ENCODE measurements around the gene NTRK3. TPM values are rescaled to one million over a fixed set of nuclear protein-coding genes. Genes with fewer than 3 reads are reported as not detected.

Gene NTRK3
- total and polyA plus RNA-seq, 4 donors = 0.21 to 2.9 (median 0.32) TPM

- H3K27me3 ChIP-seq (ENCODE audit: control insufficient read depth in 4 of 4, insufficient read depth in 4 of 4, low read length in 3 of 4) = no peaks in the 10 kb centered on the region
- H3K9me3 ChIP-seq (ENCODE audit: control insufficient read depth in 4 of 4, low read length in 3 of 4) = no peaks in the 10 kb centered on the region
- TF ChIP-seq, protein P1, sequence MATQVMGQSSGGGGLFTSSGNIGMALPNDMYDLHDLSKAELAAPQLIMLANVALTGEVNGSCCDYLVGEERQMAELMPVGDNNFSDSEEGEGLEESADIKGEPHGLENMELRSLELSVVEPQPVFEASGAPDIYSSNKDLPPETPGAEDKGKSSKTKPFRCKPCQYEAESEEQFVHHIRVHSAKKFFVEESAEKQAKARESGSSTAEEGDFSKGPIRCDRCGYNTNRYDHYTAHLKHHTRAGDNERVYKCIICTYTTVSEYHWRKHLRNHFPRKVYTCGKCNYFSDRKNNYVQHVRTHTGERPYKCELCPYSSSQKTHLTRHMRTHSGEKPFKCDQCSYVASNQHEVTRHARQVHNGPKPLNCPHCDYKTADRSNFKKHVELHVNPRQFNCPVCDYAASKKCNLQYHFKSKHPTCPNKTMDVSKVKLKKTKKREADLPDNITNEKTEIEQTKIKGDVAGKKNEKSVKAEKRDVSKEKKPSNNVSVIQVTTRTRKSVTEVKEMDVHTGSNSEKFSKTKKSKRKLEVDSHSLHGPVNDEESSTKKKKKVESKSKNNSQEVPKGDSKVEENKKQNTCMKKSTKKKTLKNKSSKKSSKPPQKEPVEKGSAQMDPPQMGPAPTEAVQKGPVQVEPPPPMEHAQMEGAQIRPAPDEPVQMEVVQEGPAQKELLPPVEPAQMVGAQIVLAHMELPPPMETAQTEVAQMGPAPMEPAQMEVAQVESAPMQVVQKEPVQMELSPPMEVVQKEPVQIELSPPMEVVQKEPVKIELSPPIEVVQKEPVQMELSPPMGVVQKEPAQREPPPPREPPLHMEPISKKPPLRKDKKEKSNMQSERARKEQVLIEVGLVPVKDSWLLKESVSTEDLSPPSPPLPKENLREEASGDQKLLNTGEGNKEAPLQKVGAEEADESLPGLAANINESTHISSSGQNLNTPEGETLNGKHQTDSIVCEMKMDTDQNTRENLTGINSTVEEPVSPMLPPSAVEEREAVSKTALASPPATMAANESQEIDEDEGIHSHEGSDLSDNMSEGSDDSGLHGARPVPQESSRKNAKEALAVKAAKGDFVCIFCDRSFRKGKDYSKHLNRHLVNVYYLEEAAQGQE (IDR thresholded peaks at IDR 0.05) = no peak
- no peak for TF ChIP-seq RXRA (IDR thresholded peaks at IDR 0.05)
- no peak overlapping the region for H3K9ac ChIP-seq (ENCODE audit: low read depth in 1 of 2, low read length in 2 of 2)
- DNase-seq (ENCODE audit: low spot score) = no peak
- H3K4me3 ChIP-seq (ENCODE audit: low read depth in 1 of 3, low read length in 3 of 3) = no peak overlapping the region
- WGBS = 85% methylated on average over 6 of the region's 6 CpGs
- H3K27ac ChIP-seq (ENCODE audit: low read depth in 1 of 2, low read length in 2 of 2) = no peak overlapping the region
- no peaks in the 10 kb centered on the region for H3K36me3 ChIP-seq (ENCODE audit: control insufficient read depth in 4 of 4, insufficient read depth in 3 of 4, low read depth in 1 of 4, low read length in 3 of 4)
- no peaks in the 10 kb centered on the region for H3K4me1 ChIP-seq (ENCODE audit: control insufficient read depth in 4 of 4, insufficient read depth in 4 of 4, low read length in 3 of 4)
Observed at GRCh38 chr15:88142121-88142520, 114.4 kb downstream of the NTRK3 start.

- WGBS = 96% methylated on average over 6 of the region's 6 CpGs
- no peak overlapping the region for H3K9ac ChIP-seq (ENCODE audit: low read depth in 1 of 2, low read length in 2 of 2)
- no peak for DNase-seq (ENCODE audit: low spot score)
- H3K4me3 ChIP-seq (ENCODE audit: low read depth in 1 of 3, low read length in 3 of 3) = no peak overlapping the region
- no peaks in the 10 kb centered on the region for H3K4me1 ChIP-seq (ENCODE audit: control insufficient read depth in 4 of 4, insufficient read depth in 4 of 4, low read length in 3 of 4)
- TF ChIP-seq SP1 (IDR thresholded peaks at IDR 0.05) = no peak
- no peak for TF ChIP-seq TAF1 (conservative IDR thresholded peaks at IDR 0.05)
- no peak for TF ChIP-seq RXRA (IDR thresholded peaks at IDR 0.05)
- no peak for TF ChIP-seq NR2F2 (IDR thresholded peaks at IDR 0.05)
- TF ChIP-seq, protein P2, sequence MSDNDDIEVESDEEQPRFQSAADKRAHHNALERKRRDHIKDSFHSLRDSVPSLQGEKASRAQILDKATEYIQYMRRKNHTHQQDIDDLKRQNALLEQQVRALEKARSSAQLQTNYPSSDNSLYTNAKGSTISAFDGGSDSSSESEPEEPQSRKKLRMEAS (IDR thresholded peaks at IDR 0.05) = no peak
- no peak for TF ChIP-seq HNF4G (IDR thresholded peaks at IDR 0.05)
- TF ChIP-seq RAD21 (IDR thresholded peaks at IDR 0.05) = no peak
- TF ChIP-seq, protein P1 (IDR thresholded peaks at IDR 0.05) = no peak
- TF ChIP-seq GABPA (IDR thresholded peaks at IDR 0.05 in 1 of 2, conservative IDR thresholded peaks at IDR 0.05 in 1 of 2) = no peak
- TF ChIP-seq FOXA1 (IDR thresholded peaks at IDR 0.05) = no peak
- TF ChIP-seq, protein P3, sequence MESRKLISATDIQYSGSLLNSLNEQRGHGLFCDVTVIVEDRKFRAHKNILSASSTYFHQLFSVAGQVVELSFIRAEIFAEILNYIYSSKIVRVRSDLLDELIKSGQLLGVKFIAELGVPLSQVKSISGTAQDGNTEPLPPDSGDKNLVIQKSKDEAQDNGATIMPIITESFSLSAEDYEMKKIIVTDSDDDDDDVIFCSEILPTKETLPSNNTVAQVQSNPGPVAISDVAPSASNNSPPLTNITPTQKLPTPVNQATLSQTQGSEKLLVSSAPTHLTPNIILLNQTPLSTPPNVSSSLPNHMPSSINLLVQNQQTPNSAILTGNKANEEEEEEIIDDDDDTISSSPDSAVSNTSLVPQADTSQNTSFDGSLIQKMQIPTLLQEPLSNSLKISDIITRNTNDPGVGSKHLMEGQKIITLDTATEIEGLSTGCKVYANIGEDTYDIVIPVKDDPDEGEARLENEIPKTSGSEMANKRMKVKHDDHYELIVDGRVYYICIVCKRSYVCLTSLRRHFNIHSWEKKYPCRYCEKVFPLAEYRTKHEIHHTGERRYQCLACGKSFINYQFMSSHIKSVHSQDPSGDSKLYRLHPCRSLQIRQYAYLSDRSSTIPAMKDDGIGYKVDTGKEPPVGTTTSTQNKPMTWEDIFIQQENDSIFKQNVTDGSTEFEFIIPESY (IDR thresholded peaks at IDR 0.05) = no peak
- TF ChIP-seq EGR1 (IDR thresholded peaks at IDR 0.05; ENCODE audit: low read depth in 2 of 2) = no peak
- TF ChIP-seq FOXA2 (IDR thresholded peaks at IDR 0.05) = no peak
- TF ChIP-seq YY1 (IDR thresholded peaks at IDR 0.05) = no peak
- no peak for TF ChIP-seq HNF4A (conservative IDR thresholded peaks at IDR 0.05)
- no peak for TF ChIP-seq JUND (IDR thresholded peaks at IDR 0.05)
- no peaks in the 10 kb centered on the region for H3K36me3 ChIP-seq (ENCODE audit: control insufficient read depth in 4 of 4, insufficient read depth in 3 of 4, low read depth in 1 of 4, low read length in 3 of 4)
- H3K27ac ChIP-seq (ENCODE audit: low read depth in 1 of 2, low read length in 2 of 2) = no peak overlapping the region
- H3K9me3 ChIP-seq (ENCODE audit: control insufficient read depth in 4 of 4, low read length in 3 of 4) = no peaks in the 10 kb centered on the region
- H3K27me3 ChIP-seq (ENCODE audit: control insufficient read depth in 4 of 4, insufficient read depth in 4 of 4, low read length in 3 of 4) = no peaks in the 10 kb centered on the region
Observed at GRCh38 chr15:88141269-88141889, 115.2 kb downstream of the NTRK3 start.
